Sciatic nerve (tissue), 2 donors: ENCODE data around the gene CEP131. TPM values are rescaled to one million over a fixed set of nuclear protein-coding genes. Genes with fewer than 3 reads are reported as not detected.

Source experiments
- ATAC-seq: fragments of 200-7000 bp; cut with Tn5 transposase; one replicate; pipeline ENCODE4 v1.9.1; 2020; ENCODE audit warnings: mild to moderate bottlenecking, moderate library complexity
- DNase-seq: peaks from one replicate; pipeline ENCODE4 v3.0.0-alpha.2; 2020; ENCODE audit warnings: low spot score
- intact Hi-C: fragments of 100-400 bp; cut with DNase I; formaldehyde crosslinking; loops from one replicate; pipeline ENCODE4 v1.14.2; 2022
- total RNA-seq: library from RNA; stranded (reverse); fragmentation: NEBNext Ultra II Directional; extraction: Animal tissue kit (Norgen Biotek cat#: 25700); gene quantifications from one replicate; pipeline ENCODE4 v1.2.1, GENCODE V29; 2021
- donor health status: DM: no; HTN: no; CAD: no.
- donor health status: DM: no; HTN: no; CAD: no.

CEP131 gene
- total RNA-seq, 1 donor from 2014 or later, result 10.1 TPM

DNA sequence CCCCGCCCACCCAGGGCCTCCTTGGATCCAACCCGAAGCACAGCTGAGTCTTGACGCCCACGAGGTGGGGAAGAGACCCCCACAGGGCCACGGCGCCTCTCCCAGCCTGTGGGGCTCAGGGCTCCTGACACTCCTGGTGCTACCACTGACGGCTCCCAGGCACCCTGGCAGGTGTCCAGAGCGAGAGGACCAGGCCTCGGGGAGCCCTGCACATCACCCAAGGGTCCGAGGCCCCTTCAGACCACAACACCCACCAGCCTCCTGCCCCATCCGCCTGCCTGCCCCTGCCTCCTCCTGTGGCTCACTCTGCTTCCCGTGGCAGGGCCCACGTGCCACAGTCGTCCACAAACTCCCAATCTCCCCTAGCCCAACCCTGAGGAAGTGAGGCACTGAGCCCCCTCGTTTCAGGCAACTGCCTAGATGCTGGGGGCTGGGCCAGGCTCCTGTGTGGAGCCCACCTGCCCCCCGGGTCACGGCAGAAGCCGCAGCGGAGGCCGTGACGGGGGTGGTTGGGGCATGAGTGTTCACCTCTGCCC is 28.5 kb downstream of the CEP131 start:
- DNase-seq, result no peak
- ATAC-seq, result no peak
- intact Hi-C loops, result loop anchor here (5.0 kb wide), 1 partner anchor 52 kb away; no protein-coding TSS in a partner anchor

DNA sequence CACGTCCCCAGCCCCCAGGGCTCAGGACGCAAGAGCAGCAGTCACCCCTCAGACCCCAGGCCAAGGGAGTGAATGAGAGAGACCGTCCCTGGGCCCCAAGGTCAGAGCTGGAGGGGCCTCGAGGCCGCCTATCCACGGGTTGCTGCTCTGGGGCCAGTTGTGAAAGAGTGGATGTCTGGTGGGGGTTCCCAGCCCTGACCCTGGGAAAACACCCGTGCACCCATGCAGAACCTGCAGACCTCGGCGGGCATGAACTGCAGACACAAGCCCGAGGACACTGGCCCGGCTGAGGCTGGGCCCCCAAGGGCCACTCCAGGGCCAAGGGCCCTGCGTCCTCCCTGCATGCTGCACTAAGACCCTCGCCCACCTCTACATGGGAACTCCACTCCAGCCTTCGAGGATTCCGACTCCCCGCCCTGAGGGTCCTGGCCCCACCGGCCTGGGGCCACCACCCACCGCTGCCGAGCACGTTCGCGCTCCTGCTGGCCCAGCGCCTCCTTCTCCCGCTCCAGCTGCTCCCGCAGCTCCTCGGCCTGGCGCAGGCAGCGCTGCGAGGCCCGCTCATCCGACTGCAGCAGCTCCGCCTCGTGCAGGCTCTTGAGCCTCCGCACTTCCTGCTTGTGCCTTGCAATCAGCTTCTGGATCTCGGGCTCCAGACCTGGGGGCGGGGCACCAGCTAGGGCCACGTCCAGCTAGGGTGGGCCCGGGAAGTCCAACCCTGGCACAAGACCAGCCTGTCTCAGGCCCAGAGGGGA is 29.1 kb downstream of the CEP131 start:
- ATAC-seq (peak; percentile 33), DNase-seq (no peak)
- intact Hi-C loops, result loop anchor here (5.0 kb wide), 1 partner anchor 51 kb away; no protein-coding TSS in a partner anchor

DNA sequence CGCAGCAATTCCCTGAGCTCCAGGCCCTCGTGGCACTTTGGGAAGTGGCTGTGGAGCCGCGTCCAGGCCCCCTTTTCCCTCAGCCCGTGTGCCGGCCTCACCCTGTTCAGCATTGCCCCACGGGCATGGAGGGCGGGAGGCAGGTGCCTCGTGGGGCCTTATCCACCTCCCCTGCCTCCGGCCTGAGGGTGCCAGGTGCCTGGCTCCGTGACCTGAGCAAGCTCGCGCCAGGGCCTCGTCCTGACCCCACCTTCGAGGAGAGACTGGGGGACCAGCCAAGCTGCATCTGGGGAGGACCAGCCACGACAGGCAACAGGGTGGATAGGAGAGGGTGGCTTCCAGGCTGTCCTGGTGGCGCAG is 29.7 kb downstream of the CEP131 start:
- intact Hi-C loops, result loop anchor here (5.0 kb wide), 1 partner anchor 51 kb away; no protein-coding TSS in a partner anchor
- ATAC-seq (no peak), DNase-seq (no peak)

DNA sequence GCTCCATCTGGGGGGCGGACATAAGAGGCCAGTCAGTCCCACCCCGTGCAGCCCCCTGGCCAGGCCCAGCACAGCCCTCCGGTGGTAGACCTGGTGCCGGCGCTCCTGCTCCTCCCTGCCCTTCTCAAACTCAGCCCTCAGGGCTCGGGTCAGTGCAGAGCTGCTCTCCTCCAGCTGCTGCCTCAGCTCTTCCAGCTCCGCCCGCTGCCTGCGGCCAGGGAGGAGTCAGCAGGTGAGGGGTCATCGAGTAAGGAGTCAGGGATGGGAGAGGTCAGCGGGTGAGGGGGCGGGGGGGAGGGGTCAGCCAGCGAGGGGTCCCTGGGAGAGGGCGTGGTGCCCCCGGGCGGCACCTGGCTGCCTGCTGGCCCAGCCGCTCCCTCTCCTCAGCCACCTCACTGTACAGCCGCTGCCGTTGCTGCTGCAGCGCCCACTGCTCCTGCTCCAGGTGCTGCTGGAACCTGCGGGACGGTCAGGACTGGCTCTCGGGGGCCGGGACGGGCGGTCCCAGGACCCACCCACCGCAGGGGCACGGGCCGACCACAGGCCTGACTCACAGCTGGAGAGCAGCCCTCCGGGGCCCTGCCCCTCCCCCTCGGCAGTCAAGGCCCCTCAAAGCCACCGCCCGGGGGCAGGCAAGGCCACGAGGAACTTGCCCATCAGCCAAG is 30.2 kb downstream of the CEP131 start:
- DNase-seq (no peak), ATAC-seq (no peak)
- intact Hi-C loops, result loop anchor here (5.0 kb wide), 1 partner anchor 50 kb away; no protein-coding TSS in a partner anchor

DNA sequence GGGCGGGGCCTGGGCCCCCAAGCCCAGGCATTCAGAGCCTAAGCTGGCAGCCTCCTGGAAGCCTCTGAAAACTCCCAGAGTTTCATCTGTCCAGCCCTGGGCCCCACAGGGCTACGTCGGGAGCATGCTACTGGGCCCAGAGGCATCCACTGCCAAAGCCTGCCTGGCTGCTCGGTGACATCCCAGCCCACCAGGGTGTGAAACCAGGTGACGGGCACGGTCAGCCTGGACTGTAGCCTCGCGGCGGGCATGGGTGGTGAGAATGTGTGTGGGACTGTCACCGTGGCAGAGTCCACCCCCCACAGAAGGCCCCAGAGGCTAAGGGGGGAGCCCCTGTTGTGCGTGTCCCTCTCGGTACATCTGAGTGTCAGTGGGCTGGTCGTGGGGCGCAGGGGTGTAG is 31.1 kb downstream of the CEP131 start:
- intact Hi-C loops, result loop anchor here (5.0 kb wide), 1 partner anchor 49 kb away; no protein-coding TSS in a partner anchor
- DNase-seq, result no peak
- no peak for ATAC-seq

DNA sequence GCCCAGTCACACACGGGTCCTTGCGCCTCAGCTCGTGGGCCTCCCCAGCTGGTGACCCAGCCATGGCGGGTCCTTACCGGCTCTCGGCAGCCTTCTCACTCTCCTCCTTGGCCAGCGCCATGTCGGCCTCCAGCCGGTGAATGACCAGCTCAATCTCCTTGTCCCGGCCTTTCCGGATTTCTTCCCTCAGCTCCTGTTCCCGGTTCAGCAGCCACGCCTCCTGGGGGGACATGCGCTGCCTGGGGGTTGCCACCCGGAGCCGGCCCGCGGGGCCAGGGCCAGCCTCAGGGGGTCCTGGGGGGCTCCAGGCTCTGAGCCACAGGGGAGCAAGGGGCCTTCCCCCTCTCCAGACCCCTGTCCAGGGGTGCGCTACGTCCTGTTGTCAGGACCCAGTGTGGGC is 31.6 kb downstream of the CEP131 start:
- no peak for DNase-seq
- intact Hi-C loops, result loop anchor here (5.0 kb wide), 1 partner anchor 49 kb away; no protein-coding TSS in a partner anchor
- ATAC-seq, result no peak

DNA sequence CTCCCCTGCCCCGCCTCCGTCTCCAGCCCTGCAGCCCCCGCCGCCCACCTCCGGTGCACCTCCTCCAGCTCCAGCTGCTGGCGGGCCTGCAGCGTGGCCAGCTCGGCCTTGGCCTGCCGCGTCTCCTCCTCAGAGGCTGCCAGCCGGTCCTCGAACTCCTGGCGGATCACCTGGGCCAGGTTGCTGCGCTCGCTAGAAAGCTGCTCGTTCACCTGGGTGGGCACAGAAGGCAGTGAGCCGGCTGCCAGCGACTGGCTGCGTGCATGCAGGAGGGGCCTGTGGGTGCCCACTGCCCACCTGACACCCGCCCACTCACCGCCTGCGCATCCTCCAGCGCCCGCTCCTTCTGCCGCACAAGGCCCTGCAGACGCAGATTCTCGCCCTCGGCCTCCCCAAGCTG is 32.2 kb downstream of the CEP131 start:
- ATAC-seq (no peak), DNase-seq (no peak)
- intact Hi-C loops, result loop anchor here (5.0 kb wide), 1 partner anchor 48 kb away; no protein-coding TSS in a partner anchor

DNA sequence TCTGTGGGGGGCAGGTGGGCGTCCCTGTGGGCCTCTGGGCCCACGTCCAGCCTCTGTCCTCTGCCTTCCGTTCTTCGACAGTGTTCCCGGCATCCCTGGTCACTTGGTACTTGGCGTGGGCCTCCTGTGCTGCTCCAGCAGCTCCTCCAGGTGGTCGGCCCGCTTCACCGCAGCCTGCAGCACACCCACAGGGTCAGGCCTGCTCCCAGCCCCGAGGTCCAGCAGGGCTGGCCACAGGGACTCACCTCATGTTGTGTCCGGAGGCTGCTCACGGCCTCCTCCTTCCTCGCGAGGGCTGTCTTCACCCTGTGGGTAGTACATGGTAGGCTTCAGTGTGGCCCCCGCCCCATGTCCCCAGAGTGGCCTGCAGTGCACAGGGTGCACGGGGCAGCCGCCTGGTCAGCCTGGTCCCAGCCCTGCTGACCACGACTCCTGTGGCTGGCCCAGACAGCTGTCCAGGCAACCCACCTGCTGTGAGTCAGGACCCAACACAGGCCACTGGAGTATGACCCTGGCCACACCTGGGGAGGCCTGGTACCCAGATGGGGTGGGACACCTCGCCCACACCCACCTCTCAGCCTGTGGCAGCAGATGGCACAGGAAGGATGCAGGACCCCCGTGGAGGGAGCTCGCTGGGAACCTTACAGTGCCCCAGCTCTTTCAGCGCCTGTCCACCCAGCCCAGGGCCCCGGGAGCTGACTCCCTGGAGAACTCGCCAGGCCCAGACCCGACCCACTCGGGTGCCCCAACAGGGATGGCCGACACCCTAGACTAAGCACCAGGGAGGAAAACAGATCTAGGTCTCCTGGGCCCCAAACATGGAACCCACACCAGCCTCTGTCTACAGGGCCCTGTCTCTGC is 32.9 kb downstream of the CEP131 start:
- ATAC-seq, result peak; percentile 63
- DNase-seq, result no peak
- intact Hi-C loops, result loop anchor here (5.0 kb wide), 1 partner anchor 48 kb away; no protein-coding TSS in a partner anchor

DNA sequence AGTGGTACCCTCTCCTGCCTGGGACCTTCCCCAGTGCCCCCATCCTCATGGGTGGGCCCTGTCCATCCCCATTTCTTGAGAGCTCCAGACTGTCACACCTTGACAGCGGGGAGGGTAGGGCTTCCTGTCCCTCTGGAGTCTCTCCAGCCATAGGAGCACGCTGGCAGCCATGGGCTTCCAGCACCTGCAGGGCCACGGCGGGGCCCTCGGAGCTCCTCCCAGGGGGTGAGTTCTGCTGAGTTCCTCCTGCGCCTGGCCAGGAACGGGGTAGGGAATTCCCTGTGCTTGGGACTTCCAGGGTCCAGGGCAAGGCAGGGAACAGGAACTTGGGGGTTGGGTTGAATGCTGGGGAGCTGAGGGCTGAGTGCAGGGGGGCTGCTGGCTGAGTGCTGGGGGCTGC is 33.7 kb downstream of the CEP131 start:
- intact Hi-C loops, result no loop called here
- no peak for DNase-seq
- no peak for ATAC-seq

DNA sequence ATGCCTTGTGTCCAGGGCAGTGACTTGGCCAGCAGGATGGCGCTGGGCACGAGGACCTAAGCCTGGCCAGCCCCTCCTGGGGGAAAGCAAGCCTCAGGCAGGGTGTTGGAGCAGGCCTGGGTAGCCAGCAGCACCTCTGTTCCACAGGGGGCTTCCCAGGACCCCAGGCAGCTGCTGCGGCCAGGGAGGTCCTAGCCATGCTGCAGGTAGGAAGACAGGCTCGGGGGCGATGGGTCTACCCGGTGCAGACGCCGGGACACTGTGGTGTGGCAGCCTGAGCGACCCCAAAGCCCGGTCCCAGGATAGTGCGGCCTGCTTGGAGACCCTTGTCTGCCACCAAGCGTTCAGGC is 34.3 kb downstream of the CEP131 start:
- no peak for ATAC-seq
- DNase-seq, result no peak
- intact Hi-C loops, result no loop called here

DNA sequence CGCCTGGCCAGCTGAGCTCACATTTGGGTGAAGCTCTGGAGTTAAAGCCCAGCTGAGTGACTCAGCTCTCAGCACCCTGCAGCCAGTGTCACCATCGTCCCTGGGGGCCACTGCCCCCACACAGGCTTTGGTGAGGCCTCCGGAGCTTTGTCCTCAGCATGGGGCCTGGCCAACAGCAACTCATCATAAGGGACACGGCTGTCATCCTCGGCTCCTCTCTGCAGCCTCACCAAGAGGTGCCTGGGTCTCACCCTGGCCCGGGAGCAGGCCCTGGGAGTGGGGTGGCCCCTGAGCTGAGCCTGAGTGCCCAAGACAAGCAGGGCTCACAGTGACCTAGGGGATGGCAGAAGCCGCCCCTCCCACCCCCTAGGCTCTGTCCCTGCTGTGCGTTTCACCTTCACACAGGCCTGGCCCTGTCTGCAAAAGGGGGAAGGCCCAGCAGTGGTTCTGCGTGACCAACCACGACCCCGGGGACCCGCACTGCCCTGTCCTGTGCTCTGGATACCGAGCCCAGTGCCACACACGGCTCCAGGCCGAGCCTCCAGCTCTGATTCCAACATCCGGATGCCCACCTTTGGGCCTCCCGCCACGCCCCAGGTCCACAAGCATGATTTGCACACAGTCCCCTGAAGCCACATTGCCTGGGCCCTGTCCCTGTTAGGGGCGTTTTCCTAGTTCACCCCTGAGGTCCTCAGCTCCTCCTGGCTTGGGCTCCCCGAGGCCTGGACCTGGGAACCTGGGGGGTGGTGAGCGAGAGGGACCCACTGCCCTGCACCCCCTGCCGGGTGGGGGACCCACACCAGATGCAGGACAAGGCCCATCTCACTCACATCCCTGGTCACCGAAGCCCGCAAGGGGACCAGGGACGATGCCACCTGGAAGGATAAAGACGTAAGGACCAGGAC is 34.9 kb downstream of the CEP131 start:
- ATAC-seq (no peak), DNase-seq (no peak)
- intact Hi-C loops, result no loop called here

DNA sequence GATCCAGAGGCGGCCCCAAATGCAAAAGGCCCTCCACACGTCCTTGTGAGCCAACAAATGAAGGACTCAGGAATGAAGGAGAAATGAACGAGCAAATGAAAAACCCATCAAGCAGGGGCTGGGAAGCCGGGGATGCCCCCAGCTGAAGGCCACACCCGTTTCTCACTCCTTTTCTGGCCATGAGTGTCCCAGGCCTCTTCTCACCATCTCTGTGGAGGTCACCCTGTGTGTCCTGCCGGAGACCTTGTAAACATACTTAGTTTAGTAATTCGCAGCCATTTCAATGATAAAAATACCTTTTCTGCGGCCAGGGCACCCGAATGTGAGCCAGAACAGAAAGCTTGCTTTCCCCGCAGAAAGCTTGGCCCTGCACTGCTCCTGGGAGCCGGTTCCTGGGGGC is 35.6 kb downstream of the CEP131 start:
- ATAC-seq (no peak), DNase-seq (no peak)
- intact Hi-C loops, result no loop called here

DNA sequence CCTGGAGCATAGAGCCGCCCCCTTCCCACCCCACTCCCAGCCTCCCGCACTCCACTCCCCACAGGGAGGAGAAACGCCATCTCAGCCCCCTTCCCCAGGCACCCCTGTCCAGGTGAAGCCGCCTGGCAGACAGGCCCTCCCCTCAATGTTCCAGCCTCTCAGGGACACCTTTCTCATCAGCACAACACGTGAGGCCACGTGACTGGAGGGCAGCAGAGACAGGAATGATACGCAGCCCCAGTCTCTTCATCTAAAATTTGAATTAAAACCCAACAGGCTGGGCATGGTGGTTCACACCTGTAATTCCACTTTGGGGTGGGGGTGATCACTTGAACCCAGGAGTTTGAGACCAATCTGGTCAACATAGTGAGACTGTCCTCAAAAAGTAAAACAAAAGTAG is 36.6 kb downstream of the CEP131 start:
- intact Hi-C loops, result no loop called here
- no peak for ATAC-seq
- no peak for DNase-seq

DNA sequence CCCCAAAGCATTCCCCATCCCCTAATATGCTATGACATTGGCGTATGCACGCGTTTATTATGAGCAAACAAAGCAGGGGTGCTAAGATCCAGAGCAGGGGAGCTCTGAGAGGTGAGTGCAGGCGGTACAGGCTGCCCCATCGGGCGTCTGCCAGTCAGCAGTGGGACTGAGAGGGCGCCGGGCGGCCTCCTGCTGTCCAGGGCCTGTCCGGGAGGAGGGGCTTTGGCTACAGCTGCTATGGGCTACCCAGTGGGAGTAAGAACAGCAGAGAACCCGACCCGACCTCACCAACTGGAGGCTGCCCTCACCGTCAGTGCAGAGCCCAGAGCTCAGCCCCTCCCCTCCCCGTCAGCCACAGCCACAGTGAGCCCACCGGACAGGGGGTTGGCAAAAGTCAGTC is 38.2 kb downstream of the CEP131 start:
- intact Hi-C loops, result no loop called here
- no peak for ATAC-seq

DNA sequence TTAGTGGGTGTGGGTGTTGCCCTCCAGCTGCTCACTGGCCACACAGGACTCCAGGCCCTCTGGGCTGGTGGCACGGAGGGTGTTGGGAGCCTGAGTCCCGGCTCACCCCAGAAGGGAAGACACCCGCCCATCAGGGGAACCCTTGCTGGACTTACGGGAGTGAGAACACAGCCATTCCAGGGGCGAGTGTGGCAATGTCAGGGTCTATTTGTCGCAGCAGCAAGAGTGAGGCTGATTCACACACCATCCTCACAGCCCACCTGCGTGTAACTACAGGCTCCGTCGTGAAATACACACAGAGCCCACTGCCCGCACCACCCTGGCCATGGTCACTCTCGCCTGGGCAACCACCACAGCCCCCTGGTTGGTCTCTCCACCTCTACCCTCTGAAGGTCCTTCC is 39.0 kb downstream of the CEP131 start:
- intact Hi-C loops, result no loop called here
- DNase-seq (no peak), ATAC-seq (no peak)

More for the DNA sequence above, 38.2 kb downstream of the CEP131 start:
- no peak for DNase-seq

DNA sequence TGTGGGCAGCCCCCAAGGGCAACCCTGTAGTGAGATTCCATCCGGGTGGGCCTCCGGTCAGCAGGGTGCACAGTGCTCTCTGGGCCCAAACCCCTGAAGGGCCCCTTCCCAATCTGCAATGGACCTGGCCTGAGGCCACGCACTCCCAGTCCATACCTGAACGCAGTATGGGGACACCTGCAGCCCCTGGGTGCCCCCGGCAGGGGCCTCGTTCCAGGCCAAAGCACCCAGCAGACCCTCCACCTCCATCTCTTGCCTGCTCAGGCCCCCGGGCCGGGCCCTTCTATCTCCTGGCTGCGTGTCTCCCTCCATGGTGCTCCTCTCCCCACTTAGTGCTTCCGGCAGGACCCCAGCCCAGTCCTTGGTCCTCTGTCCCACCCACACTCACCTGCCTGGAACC is 39.4 kb downstream of the CEP131 start:
- DNase-seq (no peak), ATAC-seq (no peak)
- intact Hi-C loops, result no loop called here

DNA sequence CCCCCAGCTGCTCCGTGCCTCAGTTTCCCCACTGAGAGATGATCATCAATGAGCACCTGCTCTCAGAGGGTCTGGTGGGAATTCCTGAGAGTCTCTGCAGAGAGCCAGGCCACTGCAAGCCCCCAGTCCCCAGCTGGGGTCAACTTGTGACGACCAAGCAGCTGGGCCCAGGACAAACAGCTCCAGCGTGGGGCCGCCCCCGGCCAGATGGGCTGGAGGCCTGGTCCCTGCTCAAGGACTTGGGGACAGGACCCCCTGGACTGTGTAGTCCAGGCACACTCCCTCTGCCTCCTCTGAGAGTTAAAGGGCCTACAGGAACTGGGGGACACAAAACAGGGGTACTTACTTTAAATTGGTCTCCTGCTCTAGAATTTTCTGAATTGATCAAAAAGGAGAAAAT is 40.2 kb downstream of the CEP131 start:
- intact Hi-C loops, result no loop called here
- ATAC-seq (no peak), DNase-seq (no peak)

DNA sequence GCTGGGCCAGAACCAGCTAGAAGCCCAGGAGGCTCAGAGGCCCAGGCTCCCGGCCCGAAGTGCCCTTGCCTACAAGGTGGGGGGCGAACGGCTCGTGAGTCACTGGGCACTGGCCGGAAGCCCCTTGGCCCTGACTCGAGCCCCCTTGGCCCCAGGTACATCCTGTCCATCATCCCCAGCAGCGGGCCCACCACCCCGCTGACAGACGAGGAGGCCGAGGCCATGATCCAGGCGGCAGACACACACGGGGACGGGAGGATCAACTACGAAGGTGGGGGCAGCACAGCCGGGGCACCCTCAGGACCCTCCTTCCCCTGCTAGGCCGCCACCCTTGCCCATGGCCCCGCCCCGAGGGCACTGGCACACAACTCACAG is 41.0 kb downstream of the CEP131 start:
- ATAC-seq (no peak), DNase-seq (no peak)
- intact Hi-C loops, result no loop called here
